K562 (cell line): ENCODE data around the gene CENPB. TPM values are rescaled to one million over a fixed set of nuclear protein-coding genes. Genes with fewer than 3 reads are reported as not detected.
A peak's percentile ranks its signal among the peaks of the same experiment; 100 is the strongest.

Experiments
- HNRNPLL ChIP-seq: fragments of 200-400 bp; formaldehyde crosslinking; IDR thresholded peaks from 2 replicates; pipeline ENCODE4 v1.6.1; 2017; ENCODE audit warnings: low read length, low read depth, mild to moderate bottlenecking; ENCODE audit not compliant: poor library complexity, severe bottlenecking
- MGA ChIP-seq: fragments of 450-650 bp; IDR thresholded peaks from 2 replicates; pipeline ENCODE4 v1.6.1; 2016; ENCODE audit warnings: mild to moderate bottlenecking, moderate library complexity
- NBN ChIP-seq: fragments of 450-650 bp; IDR thresholded peaks from 2 replicates; pipeline ENCODE4 v1.6.1; 2016; ENCODE audit warnings: low read depth, mild to moderate bottlenecking
- PRPF4 ChIP-seq: fragments of 200-400 bp; formaldehyde crosslinking; IDR thresholded peaks from one replicate; pipeline ENCODE4 v1.6.1; 2017; ENCODE audit warnings: low read length, low read depth, mild to moderate bottlenecking; ENCODE audit not compliant: insufficient read depth, poor library complexity, severe bottlenecking
- SAFB2 ChIP-seq: fragments of 200-400 bp; formaldehyde crosslinking; IDR thresholded peaks from 2 replicates; pipeline ENCODE4 v1.6.1; 2018; ENCODE audit warnings: borderline replicate concordance, low read length, low read depth, moderate library complexity; ENCODE audit not compliant: severe bottlenecking
- ZNF551 ChIP-seq: fragments of 250-450 bp; sonication (Bioruptor Pico); IDR thresholded peaks from 2 replicates; pipeline ENCODE4 v1.5.0; 2021; ENCODE audit warnings: mild to moderate bottlenecking, moderate library complexity
- polyA plus RNA-seq, 8 experiments: library from polyadenylated mRNA; depleted of rRNA in 4 of 8; stranded (reverse) in 5 of 8; unstranded in 3 of 8; fragments of >200 nt; fragmentation: Nextera tagmentation in 2 of 8; fragmentation: Illumina TruSeq in 1 of 8; extraction: Ambion mirVana in 2 of 8; extraction: Trizol in 1 of 8; gene quantifications; 2 replicates each; pipeline versions ENCODE4 v1.2.1 to v1.2.3, GENCODE V29; 2011 to 2014; ENCODE audit warnings: inconsistent platforms in 1 of 8, missing spikeins in 1 of 8
- total RNA-seq, 7 experiments: library from RNA; depleted of rRNA in 6 of 7; stranded (reverse); fragments of >200 nt in 6 of 7; fragmentation: Illumina TruSeq in 2 of 7; extraction: Trizol in 2 of 7; gene quantifications; 2 replicates each; pipeline versions ENCODE4 v1.2.1 to v1.2.3, GENCODE V29; 2011 to 2021; ENCODE audit warnings: low replicate concordance in 1 of 7
- TF ChIP-seq, protein P1 (sequence below): sonication (generic); formaldehyde crosslinking; IDR thresholded peaks from 2 replicates; pipeline ENCODE4 v1.8.0; 2023; ENCODE audit warnings: mild to moderate bottlenecking, missing genetic modification reagents
- TF ChIP-seq, protein P2 (sequence below): IDR thresholded peaks from 2 replicates; pipeline ENCODE4 v1.6.1; 2012; ENCODE audit warnings: low read depth, low read length, improper control_type of control experiment, borderline replicate concordance

CENPB gene
- total and polyA plus RNA-seq, 9 of the 15 experiments (the other 6 are each of a cell fraction or from before 2014, with no cell fraction given) = 0.17 to 70.8 (median 24.9) TPM

DNA sequence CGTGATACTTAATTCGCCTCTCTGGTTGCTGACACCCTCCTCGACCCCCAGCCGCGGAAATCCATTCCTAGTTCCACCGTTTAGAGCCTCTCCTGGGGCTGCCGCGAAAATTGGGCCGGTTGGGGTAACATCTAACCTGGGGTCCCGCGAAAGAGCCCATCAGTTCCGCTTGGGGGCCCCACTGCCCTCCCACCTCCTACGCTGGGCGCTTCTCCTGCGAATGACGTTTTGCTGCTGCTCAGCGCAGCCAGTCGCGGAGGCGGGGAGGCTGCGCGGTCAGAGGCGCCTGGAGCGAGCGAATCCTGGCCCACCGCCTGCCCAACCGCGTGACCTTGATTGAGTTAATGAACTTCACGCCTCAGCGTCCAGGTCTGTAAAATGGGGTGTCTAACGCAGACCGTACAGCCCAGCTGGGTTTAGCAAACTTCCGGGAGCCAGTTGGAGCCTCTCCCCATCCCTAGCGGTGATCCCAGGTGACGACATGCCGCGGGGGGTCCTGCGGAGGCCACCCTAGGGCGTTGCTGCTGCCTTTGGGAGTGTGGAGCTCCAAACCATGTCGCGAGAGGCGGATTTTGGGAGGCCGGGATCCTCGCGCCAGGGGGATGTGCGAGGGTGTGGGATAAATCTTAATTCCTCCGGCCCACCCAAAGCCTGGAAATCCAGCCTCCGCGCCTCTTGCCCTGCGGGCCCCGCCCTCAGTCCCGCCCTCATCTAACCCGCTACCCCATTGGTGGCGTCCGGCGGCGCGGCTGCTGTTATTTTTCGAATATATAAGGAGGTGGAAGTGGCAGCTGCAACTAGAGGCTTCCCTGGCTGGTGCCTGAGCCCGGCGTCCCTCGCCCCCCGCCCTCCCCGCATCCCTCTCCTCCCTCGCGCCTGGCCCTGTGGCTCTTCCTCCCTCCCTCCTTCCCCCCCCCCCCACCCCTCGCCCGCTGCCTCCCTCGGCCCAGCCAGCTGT is 9.2 kb upstream of the CENPB start, which contains the start of gene CDC25B (continued):
- TF ChIP-seq MGA (peak; percentile 74), SAFB2 (no peak), NBN (0 out of 2 replicates have a peak, but pooled peaks have one; percentile 40), HNRNPLL (no peak), ZNF551 (CRISPR knock-in tag) (no peak), PRPF4 (no peak)
- TF ChIP-seq, protein P1, sequence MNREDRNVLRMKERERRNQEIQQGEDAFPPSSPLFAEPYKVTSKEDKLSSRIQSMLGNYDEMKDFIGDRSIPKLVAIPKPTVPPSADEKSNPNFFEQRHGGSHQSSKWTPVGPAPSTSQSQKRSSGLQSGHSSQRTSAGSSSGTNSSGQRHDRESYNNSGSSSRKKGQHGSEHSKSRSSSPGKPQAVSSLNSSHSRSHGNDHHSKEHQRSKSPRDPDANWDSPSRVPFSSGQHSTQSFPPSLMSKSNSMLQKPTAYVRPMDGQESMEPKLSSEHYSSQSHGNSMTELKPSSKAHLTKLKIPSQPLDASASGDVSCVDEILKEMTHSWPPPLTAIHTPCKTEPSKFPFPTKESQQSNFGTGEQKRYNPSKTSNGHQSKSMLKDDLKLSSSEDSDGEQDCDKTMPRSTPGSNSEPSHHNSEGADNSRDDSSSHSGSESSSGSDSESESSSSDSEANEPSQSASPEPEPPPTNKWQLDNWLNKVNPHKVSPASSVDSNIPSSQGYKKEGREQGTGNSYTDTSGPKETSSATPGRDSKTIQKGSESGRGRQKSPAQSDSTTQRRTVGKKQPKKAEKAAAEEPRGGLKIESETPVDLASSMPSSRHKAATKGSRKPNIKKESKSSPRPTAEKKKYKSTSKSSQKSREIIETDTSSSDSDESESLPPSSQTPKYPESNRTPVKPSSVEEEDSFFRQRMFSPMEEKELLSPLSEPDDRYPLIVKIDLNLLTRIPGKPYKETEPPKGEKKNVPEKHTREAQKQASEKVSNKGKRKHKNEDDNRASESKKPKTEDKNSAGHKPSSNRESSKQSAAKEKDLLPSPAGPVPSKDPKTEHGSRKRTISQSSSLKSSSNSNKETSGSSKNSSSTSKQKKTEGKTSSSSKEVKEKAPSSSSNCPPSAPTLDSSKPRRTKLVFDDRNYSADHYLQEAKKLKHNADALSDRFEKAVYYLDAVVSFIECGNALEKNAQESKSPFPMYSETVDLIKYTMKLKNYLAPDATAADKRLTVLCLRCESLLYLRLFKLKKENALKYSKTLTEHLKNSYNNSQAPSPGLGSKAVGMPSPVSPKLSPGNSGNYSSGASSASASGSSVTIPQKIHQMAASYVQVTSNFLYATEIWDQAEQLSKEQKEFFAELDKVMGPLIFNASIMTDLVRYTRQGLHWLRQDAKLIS = peak; percentile 82
- TF ChIP-seq, protein P2, sequence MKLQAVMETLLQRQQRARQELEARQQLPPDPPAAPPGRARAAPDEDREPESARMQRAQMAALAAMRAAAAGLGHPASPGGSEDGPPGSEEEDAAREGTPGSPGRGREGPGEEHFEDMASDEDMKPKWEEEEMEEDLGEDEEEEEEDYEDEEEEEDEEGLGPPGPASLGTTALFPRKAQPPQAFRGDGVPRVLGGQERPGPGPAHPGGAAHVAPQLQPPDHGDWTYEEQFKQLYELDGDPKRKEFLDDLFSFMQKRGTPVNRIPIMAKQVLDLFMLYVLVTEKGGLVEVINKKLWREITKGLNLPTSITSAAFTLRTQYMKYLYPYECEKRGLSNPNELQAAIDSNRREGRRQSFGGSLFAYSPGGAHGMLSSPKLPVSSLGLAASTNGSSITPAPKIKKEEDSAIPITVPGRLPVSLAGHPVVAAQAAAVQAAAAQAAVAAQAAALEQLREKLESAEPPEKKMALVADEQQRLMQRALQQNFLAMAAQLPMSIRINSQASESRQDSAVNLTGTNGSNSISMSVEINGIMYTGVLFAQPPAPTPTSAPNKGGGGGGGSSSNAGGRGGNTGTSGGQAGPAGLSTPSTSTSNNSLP = no peak
